ENCODE results near the gene FLOT1. TPM values are rescaled to one million over a fixed set of nuclear protein-coding genes. Genes with fewer than 3 reads are reported as not detected.

The FLOT1 gene
- total and polyA plus RNA-seq, 2 of the 13 experiments (the other 11 are each of a cell fraction or from before 2014, with no cell fraction given) = 82.3 to 130 TPM

DNA sequence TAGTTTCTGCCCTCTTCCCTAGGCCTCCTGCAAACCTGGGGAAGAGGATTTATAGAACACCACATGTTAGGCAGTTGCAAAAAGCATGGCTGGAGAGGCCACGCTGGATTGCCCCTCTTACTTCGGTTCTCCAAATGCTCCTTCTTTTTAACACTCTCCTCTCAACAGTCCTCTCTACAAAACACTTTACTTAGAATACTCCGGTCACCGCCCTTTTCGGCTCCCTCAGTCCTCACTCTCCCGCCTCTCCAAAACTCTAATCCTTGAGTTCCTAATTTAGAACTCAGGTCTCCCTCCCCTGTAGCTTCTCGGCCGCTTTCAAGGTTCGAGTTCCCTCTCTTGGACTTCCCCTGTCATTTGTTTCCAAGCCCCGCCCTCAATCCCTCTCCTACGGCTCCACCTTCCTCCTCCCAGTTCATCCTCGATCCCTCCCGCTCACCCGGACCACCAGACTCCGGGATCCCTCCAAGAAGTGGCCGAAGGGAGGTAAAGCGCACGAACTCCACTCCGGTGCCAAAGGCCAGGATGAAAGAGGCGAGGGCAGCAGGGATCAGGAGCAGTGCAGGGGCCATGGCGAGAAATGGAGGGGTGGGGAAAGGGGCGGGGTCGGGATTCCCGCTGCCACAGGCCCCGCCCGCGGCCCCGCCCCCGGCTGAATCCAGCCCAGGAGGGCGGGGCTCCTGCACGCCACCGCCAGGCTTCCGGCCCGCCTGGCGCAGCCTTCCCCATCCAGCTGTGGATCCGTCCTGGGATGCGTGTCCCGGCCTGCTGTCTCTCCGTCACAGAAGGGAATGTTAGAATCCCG, 51.9 kb downstream of the FLOT1 start, which contains the start of gene NRM (continued):
- TF ChIP-seq, protein P1, sequence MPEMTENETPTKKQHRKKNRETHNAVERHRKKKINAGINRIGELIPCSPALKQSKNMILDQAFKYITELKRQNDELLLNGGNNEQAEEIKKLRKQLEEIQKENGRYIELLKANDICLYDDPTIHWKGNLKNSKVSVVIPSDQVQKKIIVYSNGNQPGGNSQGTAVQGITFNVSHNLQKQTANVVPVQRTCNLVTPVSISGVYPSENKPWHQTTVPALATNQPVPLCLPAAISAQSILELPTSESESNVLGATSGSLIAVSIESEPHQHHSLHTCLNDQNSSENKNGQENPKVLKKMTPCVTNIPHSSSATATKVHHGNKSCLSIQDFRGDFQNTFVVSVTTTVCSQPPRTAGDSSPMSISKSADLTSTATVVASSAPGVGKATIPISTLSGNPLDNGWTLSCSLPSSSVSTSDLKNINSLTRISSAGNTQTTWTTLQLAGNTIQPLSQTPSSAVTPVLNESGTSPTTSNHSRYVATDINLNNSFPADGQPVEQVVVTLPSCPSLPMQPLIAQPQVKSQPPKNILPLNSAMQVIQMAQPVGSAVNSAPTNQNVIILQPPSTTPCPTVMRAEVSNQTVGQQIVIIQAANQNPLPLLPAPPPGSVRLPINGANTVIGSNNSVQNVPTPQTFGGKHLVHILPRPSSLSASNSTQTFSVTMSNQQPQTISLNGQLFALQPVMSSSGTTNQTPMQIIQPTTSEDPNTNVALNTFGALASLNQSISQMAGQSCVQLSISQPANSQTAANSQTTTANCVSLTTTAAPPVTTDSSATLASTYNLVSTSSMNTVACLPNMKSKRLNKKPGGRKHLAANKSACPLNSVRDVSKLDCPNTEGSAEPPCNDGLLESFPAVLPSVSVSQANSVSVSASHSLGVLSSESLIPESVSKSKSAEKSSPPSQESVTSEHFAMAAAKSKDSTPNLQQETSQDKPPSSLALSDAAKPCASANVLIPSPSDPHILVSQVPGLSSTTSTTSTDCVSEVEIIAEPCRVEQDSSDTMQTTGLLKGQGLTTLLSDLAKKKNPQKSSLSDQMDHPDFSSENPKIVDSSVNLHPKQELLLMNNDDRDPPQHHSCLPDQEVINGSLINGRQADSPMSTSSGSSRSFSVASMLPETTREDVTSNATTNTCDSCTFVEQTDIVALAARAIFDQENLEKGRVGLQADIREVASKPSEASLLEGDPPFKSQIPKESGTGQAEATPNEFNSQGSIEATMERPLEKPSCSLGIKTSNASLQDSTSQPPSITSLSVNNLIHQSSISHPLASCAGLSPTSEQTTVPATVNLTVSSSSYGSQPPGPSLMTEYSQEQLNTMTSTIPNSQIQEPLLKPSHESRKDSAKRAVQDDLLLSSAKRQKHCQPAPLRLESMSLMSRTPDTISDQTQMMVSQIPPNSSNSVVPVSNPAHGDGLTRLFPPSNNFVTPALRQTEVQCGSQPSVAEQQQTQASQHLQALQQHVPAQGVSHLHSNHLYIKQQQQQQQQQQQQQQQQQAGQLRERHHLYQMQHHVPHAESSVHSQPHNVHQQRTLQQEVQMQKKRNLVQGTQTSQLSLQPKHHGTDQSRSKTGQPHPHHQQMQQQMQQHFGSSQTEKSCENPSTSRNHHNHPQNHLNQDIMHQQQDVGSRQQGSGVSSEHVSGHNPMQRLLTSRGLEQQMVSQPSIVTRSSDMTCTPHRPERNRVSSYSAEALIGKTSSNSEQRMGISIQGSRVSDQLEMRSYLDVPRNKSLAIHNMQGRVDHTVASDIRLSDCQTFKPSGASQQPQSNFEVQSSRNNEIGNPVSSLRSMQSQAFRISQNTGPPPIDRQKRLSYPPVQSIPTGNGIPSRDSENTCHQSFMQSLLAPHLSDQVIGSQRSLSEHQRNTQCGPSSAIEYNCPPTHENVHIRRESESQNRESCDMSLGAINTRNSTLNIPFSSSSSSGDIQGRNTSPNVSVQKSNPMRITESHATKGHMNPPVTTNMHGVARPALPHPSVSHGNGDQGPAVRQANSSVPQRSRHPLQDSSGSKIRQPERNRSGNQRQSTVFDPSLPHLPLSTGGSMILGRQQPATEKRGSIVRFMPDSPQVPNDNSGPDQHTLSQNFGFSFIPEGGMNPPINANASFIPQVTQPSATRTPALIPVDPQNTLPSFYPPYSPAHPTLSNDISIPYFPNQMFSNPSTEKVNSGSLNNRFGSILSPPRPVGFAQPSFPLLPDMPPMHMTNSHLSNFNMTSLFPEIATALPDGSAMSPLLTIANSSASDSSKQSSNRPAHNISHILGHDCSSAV (CRISPR knock-in tag; IDR thresholded peaks at IDR 0.05; ENCODE audit: borderline replicate concordance) = no peak
- no peak for TF ChIP-seq STAG1 (CRISPR knock-in tag; IDR thresholded peaks at IDR 0.05)
- 0 out of 2 replicates have a peak, but pooled peaks have one; percentile 52 for TF ChIP-seq ZNF136 (CRISPR knock-in tag; IDR thresholded peaks at IDR 0.05; ENCODE audit: low read depth)
- TF ChIP-seq SAP130 (CRISPR knock-in tag; IDR thresholded peaks at IDR 0.05; ENCODE audit: low read depth) = peak; percentile 90
- peak; percentile 66; the same call in 1 of the 2 replicates for TF ChIP-seq HOXA3 (CRISPR knock-in tag; IDR thresholded peaks at IDR 0.05)
- TF ChIP-seq ZNF451 (CRISPR knock-in tag; IDR thresholded peaks at IDR 0.05) = peak; percentile 26; the same call in 1 of the 2 replicates
- TF ChIP-seq CHD4 (IDR thresholded peaks at IDR 0.05; ENCODE audit: borderline replicate concordance, low read length) = peak; percentile 44; the same call in 1 of the 2 replicates
- TF ChIP-seq, protein P2, sequence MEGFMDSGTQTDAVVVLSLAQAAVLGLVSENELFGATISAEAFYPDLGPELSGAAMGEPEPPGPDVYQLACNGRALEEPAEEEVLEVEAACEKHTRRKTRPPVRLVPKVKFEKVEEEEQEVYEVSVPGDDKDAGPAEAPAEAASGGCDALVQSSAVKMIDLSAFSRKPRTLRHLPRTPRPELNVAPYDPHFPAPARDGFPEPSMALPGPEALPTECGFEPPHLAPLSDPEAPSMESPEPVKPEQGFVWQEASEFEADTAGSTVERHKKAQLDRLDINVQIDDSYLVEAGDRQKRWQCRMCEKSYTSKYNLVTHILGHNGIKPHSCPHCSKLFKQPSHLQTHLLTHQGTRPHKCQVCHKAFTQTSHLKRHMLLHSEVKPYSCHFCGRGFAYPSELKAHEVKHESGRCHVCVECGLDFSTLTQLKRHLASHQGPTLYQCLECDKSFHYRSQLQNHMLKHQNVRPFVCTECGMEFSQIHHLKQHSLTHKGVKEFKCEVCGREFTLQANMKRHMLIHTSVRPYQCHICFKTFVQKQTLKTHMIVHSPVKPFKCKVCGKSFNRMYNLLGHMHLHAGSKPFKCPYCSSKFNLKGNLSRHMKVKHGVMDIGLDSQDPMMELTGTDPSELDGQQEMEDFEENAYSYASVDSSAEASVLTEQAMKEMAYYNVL (CRISPR knock-in tag; IDR thresholded peaks at IDR 0.05; ENCODE audit: borderline replicate concordance) = no peak
- TF ChIP-seq ERF (CRISPR knock-in tag; IDR thresholded peaks at IDR 0.05) = peak; percentile 84
- TF ChIP-seq PHF20 (CRISPR knock-in tag; IDR thresholded peaks at IDR 0.05) = peak; percentile 43; the same call in 1 of the 2 replicates
- TF ChIP-seq ZNF143 (CRISPR knock-in tag; IDR thresholded peaks at IDR 0.05) = peak; percentile 44; the same call in 1 of the 2 replicates
- TF ChIP-seq TEAD3 (CRISPR knock-in tag; optimal IDR thresholded peaks at IDR 0.05; ENCODE audit: borderline replicate concordance) = peak; percentile 58
- no peak for TF ChIP-seq ATRX (CRISPR knock-in tag; IDR thresholded peaks at IDR 0.05; ENCODE audit: borderline replicate concordance)
- peak; percentile 77; the same call in 1 of the 2 replicates for TF ChIP-seq SIN3A (IDR thresholded peaks at IDR 0.05; ENCODE audit: borderline replicate concordance, low read depth, low read length)
- no peak for TF ChIP-seq ATF6 (CRISPR knock-in tag; conservative IDR thresholded peaks at IDR 0.05)
